CD4-positive, alpha-beta T cell (primary cell): ENCODE results near the gene MBNL2. TPM values are rescaled to one million over a fixed set of nuclear protein-coding genes. Genes with fewer than 3 reads are reported as not detected.
A peak's percentile ranks its signal among the peaks of the same experiment; 100 is the strongest.

Experiments
- ATAC-seq: fragments of 200-7000 bp; cut with Tn5 transposase; one replicate; pipeline ENCODE4 v1.10.0; 2022; ENCODE audit warnings: mild to moderate bottlenecking; ENCODE audit not compliant: poor library complexity
- CTCF ChIA-PET: fragments of 350-600 bp; sonication (Branson Sonifier 250); formaldehyde crosslinking; loops from one replicate; lab custom pipeline; 2021; ENCODE audit warnings: antibody characterized with exemption, inconsistent platforms; lab: Charles Lee
- POLR2A ChIA-PET: fragments of 350-600 bp; sonication (Branson Sonifier 250); formaldehyde crosslinking; loops from one replicate; lab custom pipeline; 2021; ENCODE audit warnings: antibody characterized with exemption, inconsistent platforms; lab: Charles Lee
- DNase-seq, 14 experiments: peaks; one replicate each; pipeline ENCODE4 v3.0.0-alpha.2; 2013 to 2020; ENCODE audit warnings: mixed read lengths in 2 of 14
- H3K27ac ChIP-seq, 2 donors: one replicate each; pipeline versions ENCODE4 v1.5.1 to v1.7.0; 2013; ENCODE audit warnings: low read length in 2 of 2, low read depth in 1 of 2, mild to moderate bottlenecking in 1 of 2
- H3K27me3 ChIP-seq, 2 experiments: 1 replicate in 1 of 2; 2 replicates in 1 of 2; pipeline versions ENCODE4 v1.6.1 to v1.7.0; 2013; ENCODE audit warnings: low read length in 2 of 2, control low read depth in 1 of 2, mild to moderate bottlenecking in 1 of 2, moderate library complexity in 1 of 2; ENCODE audit not compliant: insufficient read depth in 2 of 2, control insufficient read depth in 1 of 2
- H3K36me3 ChIP-seq: one replicate; pipeline ENCODE4 v1.6.1; 2013; ENCODE audit warnings: low read length, control low read depth; ENCODE audit not compliant: insufficient read depth
- H3K4me1 ChIP-seq: one replicate; pipeline ENCODE4 v1.6.1; 2013; ENCODE audit warnings: low read length, control low read depth; ENCODE audit not compliant: insufficient read depth
- H3K4me3 ChIP-seq: one replicate; pipeline ENCODE4 v1.5.1; 2013; ENCODE audit warnings: mild to moderate bottlenecking, low read length, moderate library complexity
- H3K9me3 ChIP-seq, 2 experiments: 1 replicate in 1 of 2; 2 replicates in 1 of 2; pipeline versions ENCODE4 v1.6.1 to v1.7.0; 2013; ENCODE audit warnings: low read length in 2 of 2, mild to moderate bottlenecking in 2 of 2, control low read depth in 1 of 2, moderate library complexity in 1 of 2; ENCODE audit not compliant: control insufficient read depth in 1 of 2, insufficient read depth in 1 of 2
- H3K27ac Mint-ChIP-seq: one replicate; pipeline ENCODE4 v1.8.0; 2020; ENCODE audit warnings: mixed read lengths
- H3K27me3 Mint-ChIP-seq: one replicate; pipeline ENCODE4 v1.8.0; 2021; ENCODE audit warnings: mixed read lengths
- H3K36me3 Mint-ChIP-seq: one replicate; pipeline ENCODE4 v1.8.0; 2021; ENCODE audit warnings: low read depth, mixed read lengths
- H3K4me1 Mint-ChIP-seq: one replicate; pipeline ENCODE4 v1.8.0; 2021; ENCODE audit warnings: low read depth, mixed read lengths
- H3K4me3 Mint-ChIP-seq: one replicate; pipeline ENCODE4 v1.8.0; 2020; ENCODE audit warnings: mild to moderate bottlenecking, mixed read lengths
- H3K9me3 Mint-ChIP-seq: one replicate; pipeline ENCODE4 v1.8.0; 2020; ENCODE audit warnings: mixed read lengths
- intact Hi-C, 2 experiments: fragments of 100-400 bp; cut with DNase I in 1 of 2; cut with micrococcal nuclease in 1 of 2; formaldehyde crosslinking; loops; one replicate each; pipeline versions ENCODE4 v1.15.1 to v1.9.0; 2023 to 2025; cut with DNase I, micrococcal nuclease
- total RNA-seq, 174 experiments: library from RNA in 2 of 174; stranded (reverse) in 2 of 174; gene quantifications; one replicate each; pipeline ENCODE4 v1.2.3 and lab custom pipeline; 2021 to 2026
- TF ChIP-seq, protein P1 (sequence below): fragments of 200-600 bp; IDR thresholded peaks from one replicate; pipeline ENCODE4 v1.8.0; 2022; ENCODE audit warnings: antibody characterized with exemption, mild to moderate bottlenecking

Gene MBNL2
- total RNA-seq, 2 experiments from 2014 or later = 35.9 to 36.0 TPM

DNA sequence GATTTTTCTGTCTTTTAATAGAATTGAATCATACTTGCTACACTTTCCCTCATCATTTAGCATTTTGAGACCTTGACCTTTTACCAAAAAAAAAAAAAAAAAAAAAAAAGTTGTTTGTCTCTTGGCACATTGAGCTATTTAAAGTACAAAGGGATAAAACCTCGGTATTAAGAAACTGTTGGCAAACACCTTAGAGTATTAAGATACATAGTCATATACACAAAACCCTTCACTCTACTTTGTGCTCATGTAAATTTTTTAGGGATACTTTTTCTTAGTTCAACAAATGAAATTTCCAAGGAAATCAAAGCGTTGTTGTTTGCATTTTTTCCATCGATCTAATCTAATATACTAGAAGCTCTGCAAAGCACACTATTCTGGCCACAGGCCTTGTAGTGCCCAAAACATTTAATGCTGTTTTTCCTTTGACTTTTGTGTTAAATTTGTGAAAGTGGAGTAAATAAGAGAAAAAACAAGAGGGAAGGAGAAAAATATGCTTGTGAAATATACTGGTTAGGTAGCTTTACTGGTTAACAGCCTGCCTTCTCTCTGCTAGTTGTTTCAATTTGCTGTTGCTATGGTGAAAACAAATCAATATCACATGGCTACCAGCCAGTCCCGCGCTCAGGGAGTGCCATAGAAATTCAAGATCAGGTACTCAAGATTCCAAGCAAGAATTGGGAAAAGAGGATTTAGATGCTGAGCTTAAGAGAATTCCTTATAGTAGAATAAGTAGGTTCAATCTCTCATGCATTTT, 2.6 kb downstream of the MBNL2 start:
- Histone ChIP-seq H3K27me3 (no peaks in the 10 kb centered on the region), H3K4me1 (peaks cover 43% of the 10 kb centered on the region), H3K4me3 (peak overlapping the region; percentile 58), H3K36me3 (no peaks in the 10 kb centered on the region), H3K27ac (peak overlapping the region; percentile 77 to 81), H3K9me3 (no peaks in the 10 kb centered on the region)
- Mint-ChIP-seq H3K27me3 (no peaks in the 10 kb centered on the region), H3K4me1 (peaks cover 57% of the 10 kb centered on the region), H3K36me3 (peaks cover 22% of the 10 kb centered on the region), H3K27ac (peak overlapping the region; percentile 89), H3K9me3 (no peaks in the 10 kb centered on the region), H3K4me3 (peak overlapping the region; percentile 91)
- ATAC-seq (peak; percentile 27), DNase-seq (peak in 6 of 14 experiments; percentile 20 to 80 (median 58))
- CTCF ChIA-PET = interaction anchor here (0.5 to 2.5 kb wide), 7 partner anchors 9 to 1290 kb away, joined by 4 to 7 read pairs (median 4); no protein-coding TSS in a partner anchor
- intact Hi-C loops = loop anchor here (2.0 to 10.0 kb wide), 7 partner anchors 14 to 1360 kb away; partner anchors contain the start of gene RAP2A (in 2 of the 2)
- TF ChIP-seq, protein P1, sequence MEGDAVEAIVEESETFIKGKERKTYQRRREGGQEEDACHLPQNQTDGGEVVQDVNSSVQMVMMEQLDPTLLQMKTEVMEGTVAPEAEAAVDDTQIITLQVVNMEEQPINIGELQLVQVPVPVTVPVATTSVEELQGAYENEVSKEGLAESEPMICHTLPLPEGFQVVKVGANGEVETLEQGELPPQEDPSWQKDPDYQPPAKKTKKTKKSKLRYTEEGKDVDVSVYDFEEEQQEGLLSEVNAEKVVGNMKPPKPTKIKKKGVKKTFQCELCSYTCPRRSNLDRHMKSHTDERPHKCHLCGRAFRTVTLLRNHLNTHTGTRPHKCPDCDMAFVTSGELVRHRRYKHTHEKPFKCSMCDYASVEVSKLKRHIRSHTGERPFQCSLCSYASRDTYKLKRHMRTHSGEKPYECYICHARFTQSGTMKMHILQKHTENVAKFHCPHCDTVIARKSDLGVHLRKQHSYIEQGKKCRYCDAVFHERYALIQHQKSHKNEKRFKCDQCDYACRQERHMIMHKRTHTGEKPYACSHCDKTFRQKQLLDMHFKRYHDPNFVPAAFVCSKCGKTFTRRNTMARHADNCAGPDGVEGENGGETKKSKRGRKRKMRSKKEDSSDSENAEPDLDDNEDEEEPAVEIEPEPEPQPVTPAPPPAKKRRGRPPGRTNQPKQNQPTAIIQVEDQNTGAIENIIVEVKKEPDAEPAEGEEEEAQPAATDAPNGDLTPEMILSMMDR = no peak
- POLR2A ChIA-PET = interaction anchor here (0.7 to 6.8 kb wide), 7 partner anchors 10 to 1548 kb away, joined by 3 to 91 read pairs (median 4); partner anchors contain the start of genes DNAJC3 and RAP2A

DNA sequence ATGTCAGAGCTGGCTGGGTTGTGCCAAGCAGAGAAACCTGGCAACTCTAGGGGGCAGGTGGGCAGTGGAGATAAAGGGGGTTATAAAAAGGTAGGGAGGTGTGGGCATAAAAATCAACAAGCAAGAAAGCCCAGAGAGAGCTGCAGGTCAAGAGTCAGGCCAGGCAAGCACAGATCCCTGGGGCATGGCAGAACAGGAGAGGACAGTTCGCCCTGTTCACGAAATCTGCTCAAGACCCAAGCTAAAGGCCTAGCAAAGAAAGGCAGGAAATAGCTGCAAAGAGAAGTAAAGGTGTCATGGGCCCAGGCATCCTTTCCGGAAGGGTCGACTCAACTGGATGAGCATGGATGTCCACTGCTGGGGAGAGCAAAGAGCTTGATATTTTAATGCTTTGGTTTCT, 3.4 kb downstream of the MBNL2 start:
- Histone ChIP-seq H3K27ac (peak overlapping the region; percentile 77 to 81), H3K9me3 (no peaks in the 10 kb centered on the region), H3K27me3 (no peaks in the 10 kb centered on the region), H3K36me3 (no peaks in the 10 kb centered on the region), H3K4me3 (peak overlapping the region; percentile 58), H3K4me1 (peaks cover 48% of the 10 kb centered on the region)
- intact Hi-C loops = loop anchor here (2.0 to 10.0 kb wide), 5 partner anchors 15 to 1359 kb away; partner anchors contain the start of gene RAP2A (in 1 of the 2)
- Mint-ChIP-seq H3K36me3 (peaks cover 29% of the 10 kb centered on the region), H3K4me1 (peaks cover 65% of the 10 kb centered on the region), H3K27ac (peak overlapping the region; percentile 89), H3K27me3 (no peaks in the 10 kb centered on the region), H3K4me3 (peak overlapping the region; percentile 91), H3K9me3 (no peaks in the 10 kb centered on the region)
- ChIA-PET CTCF (interaction anchor here (0.5 to 2.5 kb wide), 5 partner anchors 14 to 1290 kb away, joined by 4 to 7 read pairs (median 5); no protein-coding TSS in a partner anchor), POLR2A (interaction anchor here (0.7 to 6.8 kb wide), 5 partner anchors 11 to 208 kb away, joined by 3 to 91 read pairs (median 4); partner anchors contain the start of gene RAP2A)
- no peak for ATAC-seq
- peak in 4 of 14 experiments; percentile 13 to 44 (median 34) for DNase-seq
- TF ChIP-seq, protein P1 = no peak

DNA sequence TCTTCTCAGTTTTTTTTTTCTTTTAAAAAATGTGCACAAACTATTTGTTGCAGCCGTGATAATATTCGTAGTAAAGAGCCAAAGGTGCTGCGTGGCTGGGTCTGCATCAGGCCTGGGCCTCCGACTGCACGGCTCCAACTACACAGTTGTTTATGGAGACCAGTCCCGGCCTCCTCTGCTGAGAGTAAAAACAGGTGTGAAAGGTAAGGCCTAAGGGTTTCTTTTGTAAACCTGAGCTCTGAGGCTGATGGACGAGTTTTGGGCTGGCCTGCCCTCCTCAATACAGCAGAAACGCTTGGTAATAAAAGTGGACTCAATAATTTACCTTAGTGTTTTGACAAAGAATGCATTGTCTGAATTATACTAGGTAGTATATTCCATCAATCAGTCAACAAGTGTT, 3.9 kb downstream of the MBNL2 start:
- Mint-ChIP-seq H3K36me3 (peaks cover 33% of the 10 kb centered on the region), H3K27ac (peak overlapping the region; percentile 89), H3K27me3 (no peaks in the 10 kb centered on the region), H3K9me3 (no peaks in the 10 kb centered on the region), H3K4me3 (peak overlapping the region; percentile 91), H3K4me1 (peaks cover 70% of the 10 kb centered on the region)
- ATAC-seq (no peak), DNase-seq (no peak)
- intact Hi-C loops = loop anchor here (2.0 to 10.0 kb wide), 5 partner anchors 114 to 1359 kb away; partner anchors contain the start of gene RAP2A (in 1 of the 2)
- Histone ChIP-seq H3K4me1 (peaks cover 49% of the 10 kb centered on the region), H3K4me3 (peak overlapping the region; percentile 58), H3K36me3 (peaks cover under 1% of the 10 kb centered on the region), H3K9me3 (no peaks in the 10 kb centered on the region), H3K27ac (peak overlapping the region; percentile 77 to 81), H3K27me3 (no peaks in the 10 kb centered on the region)
- TF ChIP-seq, protein P1 = no peak
- ChIA-PET CTCF (interaction anchor here (1.4 to 2.5 kb wide), 4 partner anchors 13 to 133 kb away, joined by 4 to 10 read pairs (median 6); no protein-coding TSS in a partner anchor), POLR2A (interaction anchor here (0.7 to 6.8 kb wide), 5 partner anchors 11 to 208 kb away, joined by 3 to 91 read pairs (median 10); partner anchors contain the start of gene RAP2A)
